SK-N-MC (cell line): ENCODE data around the gene DIP2C.

ENCODE experiments used
- DNase-seq: peaks from one replicate; pipeline ENCODE4 v3.0.0-alpha.2; 2011; ENCODE audit warnings: low read depth, low spot score
- H3K27ac ChIP-seq: fragments of 200-600 bp; sonication (generic); 2 replicates; pipeline ENCODE4 v1.5.1; 2016; ENCODE audit warnings: mixed run types
- H3K36me3 ChIP-seq: fragments of 200-600 bp; sonication (generic); 2 replicates; pipeline ENCODE4 v1.6.1; 2017; ENCODE audit warnings: antibody characterized with exemption, low read length, mixed read lengths; ENCODE audit not compliant: insufficient read depth
- H3K4me3 ChIP-seq: fragments of 200-600 bp; sonication (generic); 2 replicates; pipeline ENCODE4 v1.5.1; 2016
- H3K9ac ChIP-seq: fragments of 200-600 bp; sonication (generic); 2 replicates; pipeline ENCODE4 v1.8.0; 2017; ENCODE audit warnings: mixed run types, mixed read lengths; ENCODE audit not compliant: insufficient read length
- H3K9me3 ChIP-seq: fragments of 200-600 bp; sonication (generic); 2 replicates; pipeline ENCODE4 v1.6.1; 2017; ENCODE audit warnings: low read depth, mild to moderate bottlenecking, antibody characterized with exemption, low read length, moderate library complexity, mixed read lengths
- EZH2 ChIP-seq: fragments of 200-600 bp; sonication (generic); IDR thresholded peaks from one replicate; pipeline ENCODE4 v1.6.1; 2017; ENCODE audit warnings: antibody characterized with exemption
- FOXP2 ChIP-seq: optimal IDR thresholded peaks from 2 replicates; pipeline ENCODE3; 2011; ENCODE audit warnings: mild to moderate bottlenecking, moderate library complexity; ENCODE audit not compliant: insufficient read depth; ENCODE audit errors: extremely low read length, control extremely low read depth
- POLR2AphosphoS5 ChIP-seq: IDR thresholded peaks from 2 replicates; pipeline ENCODE4 v1.6.1; 2012; ENCODE audit warnings: mild to moderate bottlenecking, low read depth, low read length, borderline replicate concordance

Gene DIP2C

DNA sequence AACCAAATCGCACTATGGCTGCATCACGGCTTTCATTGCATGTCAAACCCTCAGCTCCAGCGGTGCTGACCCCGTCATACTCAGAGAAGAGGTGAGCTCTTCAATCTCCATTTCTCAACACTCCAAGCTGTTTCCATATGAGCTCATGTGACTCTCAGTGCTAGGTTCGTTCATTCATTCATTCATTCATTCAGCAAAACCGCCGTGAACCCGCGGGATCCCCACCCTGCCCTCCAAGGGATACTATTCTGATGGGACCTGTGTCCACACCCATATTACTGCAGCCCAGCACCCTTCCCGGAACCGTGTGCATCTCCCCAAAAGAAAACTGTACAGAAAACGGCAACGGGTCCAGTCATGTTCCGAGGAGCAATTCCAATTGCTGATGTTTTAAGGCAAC lies 184.7 kb downstream of the DIP2C start:
- TF ChIP-seq POLR2AphosphoS5 = no peak
- no peak for TF ChIP-seq EZH2
- TF ChIP-seq FOXP2 = no peak
- no peak overlapping the region for H3K9ac ChIP-seq
- H3K9me3 ChIP-seq = no peaks in the 10 kb centered on the region
- no peaks in the 10 kb centered on the region for H3K36me3 ChIP-seq
- no peak overlapping the region for H3K27ac ChIP-seq
- no peak overlapping the region for H3K4me3 ChIP-seq
- DNase-seq = no peak

DNA sequence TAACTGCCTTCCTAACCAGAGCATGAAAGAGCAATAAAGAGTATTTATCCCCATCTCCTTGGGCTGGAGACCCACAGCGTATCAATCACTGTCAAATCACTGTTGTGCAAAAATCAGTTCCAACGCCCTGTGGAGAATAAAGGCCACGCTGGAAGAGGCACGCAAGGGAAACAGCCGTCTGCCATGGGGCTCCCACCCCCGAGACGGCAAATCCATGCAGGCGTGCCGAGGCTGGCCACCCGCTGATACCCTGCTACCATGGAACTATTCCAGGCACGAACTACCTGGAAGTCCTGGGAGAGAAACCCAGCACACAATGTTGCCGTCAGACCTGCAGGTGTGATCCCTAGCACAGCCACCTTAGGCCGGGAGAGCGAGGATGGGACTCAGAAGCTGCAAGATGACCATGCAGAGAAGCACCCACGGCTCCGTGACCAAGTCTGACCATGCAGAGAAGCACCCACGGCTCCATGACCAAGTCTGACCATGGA lies 185.3 kb downstream of the DIP2C start:
- no peak overlapping the region for H3K9ac ChIP-seq
- no peak overlapping the region for H3K27ac ChIP-seq
- no peaks in the 10 kb centered on the region for H3K36me3 ChIP-seq
- TF ChIP-seq POLR2AphosphoS5 = no peak
- no peak for TF ChIP-seq FOXP2
- TF ChIP-seq EZH2 = no peak
- DNase-seq = no peak
- H3K4me3 ChIP-seq = no peak overlapping the region
- no peaks in the 10 kb centered on the region for H3K9me3 ChIP-seq

DNA sequence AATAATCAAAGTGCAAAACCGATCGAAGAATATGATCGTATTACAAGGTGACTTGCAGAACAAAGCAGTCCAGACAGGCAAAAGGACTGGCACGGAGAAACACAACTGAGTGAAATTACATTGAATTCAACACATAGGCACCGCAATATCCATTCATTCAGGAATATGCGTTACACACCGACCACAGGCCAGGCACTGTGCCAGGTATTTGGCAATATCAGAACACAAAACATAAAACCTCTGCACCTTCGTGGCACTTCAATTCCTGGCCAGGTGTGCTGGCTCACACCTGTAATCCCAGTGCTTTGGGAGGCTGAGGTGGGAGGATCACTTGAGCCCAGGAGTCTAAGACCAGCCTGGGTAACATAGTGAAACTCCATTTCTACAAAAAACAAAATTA lies 187.9 kb downstream of the DIP2C start:
- no peak for DNase-seq
- H3K4me3 ChIP-seq = no peak overlapping the region
- H3K9me3 ChIP-seq = no peaks in the 10 kb centered on the region
- no peaks in the 10 kb centered on the region for H3K36me3 ChIP-seq
- H3K9ac ChIP-seq = no peak overlapping the region
- H3K27ac ChIP-seq = no peak overlapping the region
- TF ChIP-seq FOXP2 (no peak), EZH2 (no peak), POLR2AphosphoS5 (no peak)

DNA sequence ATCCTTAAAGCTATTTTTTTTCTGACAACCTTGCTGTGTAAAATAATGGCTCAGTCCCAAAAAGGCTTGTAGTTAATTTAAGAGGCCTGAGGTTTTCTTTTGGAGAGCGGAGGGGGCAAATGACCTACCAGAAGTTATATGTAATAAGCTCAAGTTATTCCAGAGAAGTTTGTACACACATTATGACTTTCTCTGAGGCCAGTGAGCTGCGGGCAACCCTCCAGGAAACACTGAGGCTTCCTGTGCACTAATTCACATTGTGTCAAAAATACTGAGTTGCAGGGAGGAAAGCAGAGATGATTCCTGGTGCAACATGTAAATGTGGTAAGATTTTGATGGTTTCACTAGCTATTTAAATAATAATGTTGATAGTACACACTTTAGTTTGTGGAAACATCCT lies 188.6 kb downstream of the DIP2C start:
- TF ChIP-seq EZH2 = no peak
- TF ChIP-seq FOXP2 = no peak
- TF ChIP-seq POLR2AphosphoS5 = no peak
- DNase-seq = no peak
- H3K27ac ChIP-seq = no peak overlapping the region
- H3K9me3 ChIP-seq = no peaks in the 10 kb centered on the region
- H3K4me3 ChIP-seq = no peak overlapping the region
- H3K9ac ChIP-seq = no peak overlapping the region
- H3K36me3 ChIP-seq = no peaks in the 10 kb centered on the region

DNA sequence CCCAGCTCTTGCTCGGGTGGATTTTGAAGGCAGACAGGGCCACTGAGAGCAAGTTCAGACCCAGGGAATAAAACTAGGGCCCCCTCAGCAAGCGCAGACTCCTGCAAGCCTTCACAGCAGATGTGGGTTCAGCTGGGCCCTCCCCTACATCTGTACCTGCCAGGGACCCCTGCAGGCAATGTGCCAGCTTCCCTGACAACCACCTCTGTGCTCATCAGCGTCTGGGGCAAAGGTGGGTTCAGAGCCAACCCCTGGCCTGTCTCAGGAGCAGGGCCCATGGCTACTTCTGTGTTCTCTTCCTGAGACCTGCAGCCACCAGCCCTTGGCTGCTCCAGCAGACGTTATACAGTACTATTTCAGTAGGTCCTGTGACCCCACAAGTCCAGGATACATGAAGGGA lies 189.5 kb downstream of the DIP2C start:
- DNase-seq = no peak
- TF ChIP-seq FOXP2 (no peak), POLR2AphosphoS5 (no peak), EZH2 (no peak)
- H3K9ac ChIP-seq = no peak overlapping the region
- H3K27ac ChIP-seq = no peak overlapping the region
- no peaks in the 10 kb centered on the region for H3K36me3 ChIP-seq
- H3K4me3 ChIP-seq = no peak overlapping the region
- no peaks in the 10 kb centered on the region for H3K9me3 ChIP-seq

DNA sequence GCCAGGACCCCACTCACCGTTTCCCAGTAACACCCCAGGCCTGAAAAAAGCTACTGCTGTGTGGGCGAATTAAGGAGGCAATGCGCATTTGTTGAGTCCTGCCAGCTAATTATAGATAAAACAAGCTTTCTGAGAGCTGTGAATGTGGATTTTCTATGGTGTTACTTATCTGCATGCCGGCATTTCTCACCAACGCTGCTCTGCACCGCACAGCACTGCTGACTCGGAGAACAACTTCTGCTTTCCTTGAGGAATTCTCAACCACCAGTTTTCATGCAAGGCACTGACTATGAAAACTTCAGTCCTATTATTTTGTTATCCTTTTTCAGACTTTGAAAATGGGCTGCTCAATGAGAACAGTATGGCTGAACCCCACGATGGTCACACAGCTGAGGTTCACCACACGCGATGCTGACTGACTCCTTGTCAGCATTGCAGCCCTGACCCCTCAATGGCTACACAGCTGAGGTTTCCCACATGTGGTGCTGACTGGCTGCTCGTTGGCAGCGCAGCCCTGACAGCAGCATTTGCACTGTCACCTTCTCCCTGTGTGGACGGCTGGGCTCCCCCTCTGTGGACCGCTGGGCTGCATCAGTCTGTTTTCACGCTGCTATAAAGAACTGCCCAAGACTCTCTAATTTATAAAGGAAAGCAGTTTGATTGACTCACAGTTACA lies 190.6 kb downstream of the DIP2C start:
- H3K27ac ChIP-seq = no peak overlapping the region
- H3K36me3 ChIP-seq = no peaks in the 10 kb centered on the region
- no peaks in the 10 kb centered on the region for H3K9me3 ChIP-seq
- DNase-seq = no peak
- no peak for TF ChIP-seq EZH2
- TF ChIP-seq POLR2AphosphoS5 = no peak
- no peak for TF ChIP-seq FOXP2
- H3K9ac ChIP-seq = no peak overlapping the region
- H3K4me3 ChIP-seq = no peak overlapping the region

DNA sequence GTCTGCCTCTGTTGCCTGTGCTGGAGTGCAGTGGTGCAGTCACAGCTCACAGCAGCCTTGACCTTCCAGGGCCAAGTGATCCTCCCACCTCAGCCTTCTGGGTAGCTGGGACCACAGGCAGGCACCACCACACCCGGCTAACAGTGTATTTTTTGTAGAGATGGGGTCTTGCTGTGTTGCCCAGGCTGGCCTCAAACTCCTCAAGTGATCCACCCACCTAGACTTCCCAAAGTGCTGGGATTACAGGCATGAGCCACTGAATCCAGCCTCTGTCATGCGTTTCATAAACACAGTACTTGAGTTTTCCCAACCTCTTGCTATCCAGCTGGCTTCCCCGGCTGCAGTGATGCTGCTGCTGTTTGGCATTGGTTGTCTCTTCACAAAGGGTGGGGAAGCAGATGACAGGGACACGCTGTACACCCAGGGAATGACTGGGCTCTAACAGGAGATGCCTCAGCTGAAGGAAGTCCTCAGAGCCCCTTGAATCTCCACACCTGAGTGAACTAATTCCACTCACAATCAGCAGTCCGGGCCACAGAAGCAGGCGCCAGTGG lies 191.5 kb downstream of the DIP2C start:
- Histone ChIP-seq H3K9me3 (no peaks in the 10 kb centered on the region), H3K9ac (no peak overlapping the region), H3K4me3 (no peak overlapping the region), H3K27ac (no peak overlapping the region), H3K36me3 (no peaks in the 10 kb centered on the region)
- no peak for DNase-seq
- TF ChIP-seq POLR2AphosphoS5 (no peak), FOXP2 (no peak), EZH2 (no peak)

DNA sequence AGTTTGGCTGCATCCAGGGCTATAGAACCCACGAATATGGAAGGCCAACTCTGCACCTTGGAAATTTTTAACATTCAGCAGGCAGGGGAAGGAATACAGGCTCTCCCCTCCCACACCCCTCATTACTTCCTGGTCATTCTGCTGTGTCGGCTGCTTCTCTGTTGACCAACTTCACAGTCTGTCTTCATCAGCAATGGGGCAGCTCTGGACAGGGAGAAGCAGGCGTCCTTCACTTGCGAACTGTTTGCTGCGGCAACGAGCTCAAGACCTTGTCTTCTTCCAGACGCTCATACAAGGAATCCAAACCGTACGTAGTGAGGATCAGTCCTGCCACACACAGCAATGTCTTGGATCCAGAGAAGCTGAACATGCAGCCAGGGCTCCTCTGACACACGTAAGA lies 192.2 kb downstream of the DIP2C start:
- Histone ChIP-seq H3K4me3 (no peak overlapping the region), H3K36me3 (no peaks in the 10 kb centered on the region), H3K9ac (no peak overlapping the region), H3K27ac (no peak overlapping the region), H3K9me3 (no peaks in the 10 kb centered on the region)
- TF ChIP-seq POLR2AphosphoS5 = no peak
- TF ChIP-seq EZH2 = no peak
- TF ChIP-seq FOXP2 = no peak
- no peak for DNase-seq
